IMR-90 (cell line): Measurements from ENCODE around the gene CAPN9. TPM values are rescaled to one million over a fixed set of nuclear protein-coding genes. Genes with fewer than 3 reads are reported as not detected.

ENCODE experiments used
- ATAC-seq: fragments of 200-7000 bp; cut with Tn5 transposase; 2 replicates; pipeline ENCODE4 v1.9.1; 2020; ENCODE audit warnings: low read depth, mild to moderate bottlenecking, moderate library complexity
- BruUV-seq: library from RNA; stranded (reverse); fragments of 400-500 nt; replicated peaks from 2 replicates; lab custom pipeline; 2021; lab: Mats Ljungman, UMichigan
- CTCF ChIA-PET: fragments of 300-600 bp; formaldehyde crosslinking; extraction: SDS; loops from one replicate; lab custom pipeline; 2021; ENCODE audit warnings: antibody characterized with exemption; lab: Yijun Ruan, JAX
- POLR2A ChIA-PET: fragments of 300-600 bp; sonication (Branson Sonifier 250); formaldehyde crosslinking; loops from one replicate; lab custom pipeline; 2022; ENCODE audit warnings: antibody characterized with exemption; ENCODE audit not compliant: unreplicated experiment; lab: Charles Lee
- DNase-seq: peaks from one replicate; pipeline ENCODE4 v3.0.0; 2013
- H2AFZ ChIP-seq: replicated peaks from 2 replicates; pipeline ENCODE3; 2013; ENCODE audit warnings: low read length, mild to moderate bottlenecking; ENCODE audit not compliant: poor library complexity
- H2AK5ac ChIP-seq: 2 replicates; pipeline ENCODE4 v1.6.1; 2013; ENCODE audit warnings: low read depth, low read length, inconsistent platforms
- H2AK9ac ChIP-seq: replicated peaks from 2 replicates; pipeline ENCODE3; 2013; ENCODE audit warnings: mild to moderate bottlenecking, low read depth, low read length, moderate library complexity; ENCODE audit not compliant: poor library complexity
- H2BK120ac ChIP-seq: 2 replicates; pipeline ENCODE4 v1.6.1; 2013; ENCODE audit warnings: low read depth, low read length, inconsistent platforms
- H2BK15ac ChIP-seq: 3 replicates; pipeline ENCODE4 v1.6.1; 2013; ENCODE audit warnings: low read depth, low read length, inconsistent platforms
- H2BK20ac ChIP-seq: 2 replicates; pipeline ENCODE4 v1.6.1; 2013; ENCODE audit warnings: low read depth, mild to moderate bottlenecking, inconsistent platforms, low read length, moderate library complexity
- H2BK5ac ChIP-seq: 2 replicates; pipeline ENCODE4 v1.6.1; 2013; ENCODE audit warnings: mild to moderate bottlenecking, low read depth, low read length, inconsistent platforms; ENCODE audit not compliant: poor library complexity, severe bottlenecking
- H3K14ac ChIP-seq: replicated peaks from 2 replicates; pipeline ENCODE4 v1.6.1; 2013; ENCODE audit warnings: low read depth, low read length, inconsistent platforms
- H3K18ac ChIP-seq: 2 replicates; pipeline ENCODE4 v1.6.1; 2013; ENCODE audit warnings: low read depth, low read length, control low read depth
- H3K23ac ChIP-seq: 2 replicates; pipeline ENCODE4 v1.6.1; 2013; ENCODE audit warnings: low read depth, low read length, inconsistent platforms
- H3K27ac ChIP-seq: 2 replicates; pipeline ENCODE4 v1.5.1; 2013; ENCODE audit warnings: mild to moderate bottlenecking, control low read depth, low read length; ENCODE audit not compliant: insufficient read depth
- H3K27me3 ChIP-seq: 2 replicates; pipeline ENCODE4 v1.6.1; 2013; ENCODE audit warnings: low read length; ENCODE audit not compliant: control insufficient read depth, insufficient read depth
- H3K36me3 ChIP-seq: 2 replicates; pipeline ENCODE4 v1.6.1; 2013; ENCODE audit warnings: low read length, mixed read lengths; ENCODE audit not compliant: control insufficient read depth, insufficient read depth
- H3K4ac ChIP-seq: 2 replicates; pipeline ENCODE4 v1.6.1; 2013; ENCODE audit warnings: low read depth, low read length, inconsistent platforms
- H3K4me1 ChIP-seq: 2 replicates; pipeline ENCODE4 v1.6.1; 2013; ENCODE audit warnings: low read length, mixed read lengths; ENCODE audit not compliant: control insufficient read depth, insufficient read depth
- H3K4me2 ChIP-seq: 2 replicates; pipeline ENCODE4 v1.6.1; 2013; ENCODE audit warnings: low read depth, mild to moderate bottlenecking, control low read depth, low read length, moderate library complexity
- H3K4me3 ChIP-seq: 2 replicates; pipeline ENCODE4 v1.5.1; 2013; ENCODE audit warnings: low read depth, mild to moderate bottlenecking, control low read depth, low read length, moderate library complexity; ENCODE audit not compliant: insufficient read depth
- H3K56ac ChIP-seq: 2 replicates; pipeline ENCODE4 v1.6.1; 2013; ENCODE audit warnings: low read length, inconsistent platforms; ENCODE audit not compliant: insufficient read depth; ENCODE audit errors: extremely low read depth
- H3K79me1 ChIP-seq, 2 experiments: 2 replicates each; pipeline ENCODE4 v1.6.1; 2013; ENCODE audit warnings: low read length in 2 of 2, inconsistent platforms in 1 of 2, low read depth in 1 of 2
- H3K9ac ChIP-seq: 2 replicates; pipeline ENCODE4 v1.6.1; 2013; ENCODE audit warnings: low read depth, low read length, control low read depth
- H3K9me1 ChIP-seq: 2 replicates; pipeline ENCODE4 v1.6.1; 2013; ENCODE audit warnings: low read length, inconsistent platforms; ENCODE audit not compliant: insufficient read depth
- H3K9me3 ChIP-seq: 2 replicates; pipeline ENCODE4 v1.6.1; 2013; ENCODE audit warnings: low read length; ENCODE audit not compliant: control insufficient read depth, insufficient read depth
- H4K20me1 ChIP-seq: 2 replicates; pipeline ENCODE4 v1.6.1; 2013; ENCODE audit warnings: low read length, inconsistent platforms; ENCODE audit not compliant: insufficient read depth
- H4K5ac ChIP-seq: 2 replicates; pipeline ENCODE4 v1.6.1; 2013; ENCODE audit warnings: mild to moderate bottlenecking, low read depth, low read length, control low read depth
- H4K8ac ChIP-seq, 2 experiments: 2 replicates each; pipeline ENCODE4 v1.6.1; 2013; ENCODE audit warnings: low read depth in 2 of 2, low read length in 2 of 2, control low read depth in 1 of 2, inconsistent platforms in 1 of 2
- H4K91ac ChIP-seq: 2 replicates; pipeline ENCODE4 v1.6.1; 2013; ENCODE audit warnings: low read depth, low read length, inconsistent platforms; ENCODE audit not compliant: insufficient read depth
- CEBPB ChIP-seq: IDR thresholded peaks from 2 replicates; pipeline ENCODE4 v1.6.1; 2012; ENCODE audit warnings: low read depth, low read length, improper control_type of control experiment
- MAZ ChIP-seq: IDR thresholded peaks from 2 replicates; pipeline ENCODE4 v1.6.1; 2012; ENCODE audit warnings: low read depth, mild to moderate bottlenecking, low read length, improper control_type of control experiment, moderate library complexity, borderline replicate concordance
- MXI1 ChIP-seq: IDR thresholded peaks from 2 replicates; pipeline ENCODE4 v1.6.1; 2012; ENCODE audit warnings: low read depth, mild to moderate bottlenecking, low read length, moderate library complexity, borderline replicate concordance
- RAD21 ChIP-seq: IDR thresholded peaks from 2 replicates; pipeline ENCODE4 v1.6.1; 2012; ENCODE audit warnings: low read length, improper control_type of control experiment
- SMC3 ChIP-seq: fragments of 150-350 bp; IDR thresholded peaks from 2 replicates; pipeline ENCODE4 v1.6.1; 2016; ENCODE audit warnings: low read depth, mild to moderate bottlenecking, antibody characterized with exemption, low read length, moderate library complexity
- WGBS, 2 experiments: methylation state at CpG; one replicate each; pipeline versions ENCODE4 v1.1.5 to v1.1.7; 2013; ENCODE audit warnings: missing lambda C conversion rate in 2 of 2; ENCODE audit not compliant: insufficient read length in 1 of 2; ENCODE audit errors: extremely low coverage in 2 of 2; 5-methylcytosine and 5-hydroxymethylcytosine counted together
- dilution Hi-C: fragments of 300-500 bp; cut with HindIII; formaldehyde crosslinking; loops from one replicate; pipeline ENCODE4 v1.14.3; 2018; ENCODE audit warnings: low sequenced_read_pairs; ENCODE audit not compliant: unreplicated experiment
- in situ Hi-C: fragments of 300-500 bp; cut with MboI; formaldehyde crosslinking; loops from 3 replicates; pipeline ENCODE4 v1.14.3; 2019; ENCODE audit warnings: low sequenced_read_pairs, inconsistent platforms, mixed read lengths
- intact Hi-C: fragments of 100-400 bp; cut with micrococcal nuclease; formaldehyde crosslinking; loops from 2 replicates; pipeline ENCODE4 v1.10.0; 2022
- polyA plus RNA-seq, 3 experiments: library from polyadenylated mRNA; depleted of rRNA; stranded (reverse); fragments of >200 nt; gene quantifications; 2 replicates each; pipeline ENCODE4 v1.2.3, GENCODE V29; 2012; ENCODE audit warnings: low replicate concordance in 1 of 3
- total RNA-seq: library from RNA; depleted of rRNA; stranded (reverse); fragments of >200 nt; gene quantifications from 2 replicates; pipeline ENCODE4 v1.2.3, GENCODE V29; 2012
- TF ChIP-seq, protein P1 (sequence below): fragments of 150-350 bp; IDR thresholded peaks from 2 replicates; pipeline ENCODE4 v1.6.1; 2017; ENCODE audit warnings: mild to moderate bottlenecking, antibody characterized with exemption, low read length, low read depth
- TF ChIP-seq, protein P2 (sequence below): conservative IDR thresholded peaks from 2 replicates; pipeline ENCODE4 v1.5.1; 2012; ENCODE audit warnings: mild to moderate bottlenecking, low read depth, low read length, improper control_type of control experiment

Gene CAPN9
- total and polyA plus RNA-seq, 2 of the 4 experiments (the other 2 are of a cell fraction) = not detected

DNA sequence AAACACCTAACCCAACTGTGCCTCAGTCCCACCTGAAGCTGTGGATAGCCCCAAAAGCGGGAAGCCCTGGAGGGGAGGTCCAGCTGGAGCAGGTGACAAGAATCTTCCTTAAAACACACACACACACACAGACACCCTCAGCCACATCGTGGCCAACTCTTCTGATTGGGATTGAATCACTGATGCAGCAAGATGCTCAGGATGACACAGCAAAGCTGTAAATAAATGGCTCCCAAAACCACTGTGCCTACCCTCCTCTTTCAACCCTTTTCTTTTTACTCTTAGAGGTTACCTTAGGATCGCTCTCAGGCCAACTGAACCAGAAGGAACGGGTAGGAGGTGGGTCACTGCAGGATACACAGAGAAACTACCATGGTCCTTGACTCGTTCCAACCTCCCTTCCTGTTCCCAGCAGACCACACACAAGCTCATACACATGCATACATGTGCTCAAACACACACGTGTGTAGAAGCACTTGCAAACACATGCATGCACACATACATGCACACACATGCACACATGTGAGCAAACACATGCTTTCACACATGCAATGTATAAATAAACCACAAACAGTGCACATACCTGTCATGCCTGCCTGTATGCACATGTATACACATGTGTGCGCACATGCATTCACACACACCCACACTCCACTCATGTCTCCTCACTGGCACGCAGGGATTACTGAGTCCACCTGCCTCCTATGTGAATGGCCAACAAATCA is 14.4 kb downstream of the CAPN9 start:
- Histone ChIP-seq H3K9ac (no peak overlapping the region), H2AK9ac (no peak overlapping the region), H2BK20ac (no peak overlapping the region), H4K20me1 (no peaks in the 10 kb centered on the region), H3K4me1 (no peaks in the 10 kb centered on the region; the same call in 1 of the 2 replicates), H3K79me1 (no peaks in the 10 kb centered on the region), H4K8ac (no peak overlapping the region), H3K27ac (no peak overlapping the region), H2AFZ (no peak overlapping the region), H3K9me1 (peaks cover 3% of the 10 kb centered on the region), H3K36me3 (no peaks in the 10 kb centered on the region), H2BK120ac (no peak overlapping the region), H4K91ac (no peak overlapping the region), H3K4me3 (no peak overlapping the region), H2AK5ac (no peak overlapping the region), H3K4me2 (no peak overlapping the region), H4K5ac (no peak overlapping the region), H3K14ac (no peak overlapping the region), H3K4ac (no peak overlapping the region), H3K18ac (no peak overlapping the region; the same call in 1 of the 2 replicates), H3K56ac (no peak overlapping the region), H3K9me3 (no peaks in the 10 kb centered on the region), H3K23ac (no peak overlapping the region), H2BK5ac (no peak overlapping the region), H3K27me3 (peaks cover 20% of the 10 kb centered on the region), H2BK15ac (no peak overlapping the region)
- WGBS, 2 experiments = 75% methylated on average over 3 of the region's 8 CpGs; no CpG with 5 or more reads in 1 of the 2 experiments
- CTCF ChIA-PET = no interaction called here
- no TSS peak for BruUV-seq
- DNase-seq (no peak), ATAC-seq (no peak)
- TF ChIP-seq RAD21 (no peak), CEBPB (no peak), SMC3 (no peak), MAZ (no peak), MXI1 (no peak)
- TF ChIP-seq, protein P1, sequence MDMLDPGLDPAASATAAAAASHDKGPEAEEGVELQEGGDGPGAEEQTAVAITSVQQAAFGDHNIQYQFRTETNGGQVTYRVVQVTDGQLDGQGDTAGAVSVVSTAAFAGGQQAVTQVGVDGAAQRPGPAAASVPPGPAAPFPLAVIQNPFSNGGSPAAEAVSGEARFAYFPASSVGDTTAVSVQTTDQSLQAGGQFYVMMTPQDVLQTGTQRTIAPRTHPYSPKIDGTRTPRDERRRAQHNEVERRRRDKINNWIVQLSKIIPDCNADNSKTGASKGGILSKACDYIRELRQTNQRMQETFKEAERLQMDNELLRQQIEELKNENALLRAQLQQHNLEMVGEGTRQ = no peak
- TF ChIP-seq, protein P2, sequence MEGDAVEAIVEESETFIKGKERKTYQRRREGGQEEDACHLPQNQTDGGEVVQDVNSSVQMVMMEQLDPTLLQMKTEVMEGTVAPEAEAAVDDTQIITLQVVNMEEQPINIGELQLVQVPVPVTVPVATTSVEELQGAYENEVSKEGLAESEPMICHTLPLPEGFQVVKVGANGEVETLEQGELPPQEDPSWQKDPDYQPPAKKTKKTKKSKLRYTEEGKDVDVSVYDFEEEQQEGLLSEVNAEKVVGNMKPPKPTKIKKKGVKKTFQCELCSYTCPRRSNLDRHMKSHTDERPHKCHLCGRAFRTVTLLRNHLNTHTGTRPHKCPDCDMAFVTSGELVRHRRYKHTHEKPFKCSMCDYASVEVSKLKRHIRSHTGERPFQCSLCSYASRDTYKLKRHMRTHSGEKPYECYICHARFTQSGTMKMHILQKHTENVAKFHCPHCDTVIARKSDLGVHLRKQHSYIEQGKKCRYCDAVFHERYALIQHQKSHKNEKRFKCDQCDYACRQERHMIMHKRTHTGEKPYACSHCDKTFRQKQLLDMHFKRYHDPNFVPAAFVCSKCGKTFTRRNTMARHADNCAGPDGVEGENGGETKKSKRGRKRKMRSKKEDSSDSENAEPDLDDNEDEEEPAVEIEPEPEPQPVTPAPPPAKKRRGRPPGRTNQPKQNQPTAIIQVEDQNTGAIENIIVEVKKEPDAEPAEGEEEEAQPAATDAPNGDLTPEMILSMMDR = no peak
- dilution Hi-C loops = no loop called here
- in situ Hi-C loops = no loop called here
- intact Hi-C loops = no loop called here
- POLR2A ChIA-PET = no interaction called here
